ENCODE data around the gene C2CD4C. TPM values are rescaled to one million over a fixed set of nuclear protein-coding genes. Genes with fewer than 3 reads are reported as not detected.

The C2CD4C gene
- total and polyA plus RNA-seq, 10 of the 15 experiments (the other 5 are each of a cell fraction or from before 2014, with no cell fraction given): not detected

DNA sequence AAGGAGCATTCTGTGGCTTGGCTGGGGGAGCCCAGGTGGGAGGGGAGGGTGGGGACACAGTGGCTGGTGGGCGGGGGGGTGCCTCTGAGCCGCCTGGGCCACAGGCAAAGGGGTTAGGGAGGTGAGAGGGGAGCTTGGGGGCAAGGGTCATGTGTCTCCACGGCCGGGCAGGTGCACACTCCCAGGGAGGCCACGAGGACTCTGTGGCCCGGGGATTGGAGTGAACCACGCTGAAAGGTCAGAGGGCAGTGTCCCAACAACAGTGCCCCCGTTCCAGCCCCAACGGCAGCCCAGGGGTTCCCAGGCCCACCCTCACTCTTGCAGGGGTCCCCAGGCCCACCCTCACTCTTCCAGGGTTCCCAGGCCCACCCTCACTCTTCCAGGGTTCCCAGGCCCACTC lies 9.6 kb downstream of the C2CD4C start:
- no peak for FAIRE-seq
- H3K36me3 ChIP-seq (ENCODE audit: control insufficient read depth in 2 of 2, insufficient read depth in 2 of 2, low read length in 1 of 2): no peaks in the 10 kb centered on the region
- RAD21 ChIA-PET (ENCODE audit: unreplicated experiment): no interaction called here
- peaks cover 5% of the 10 kb centered on the region; the same call in 2 of the 3 replicates for H3K9me3 ChIP-seq (replicated peaks; ENCODE audit: control insufficient read depth, insufficient read depth, low read length)
- H4K20me1 ChIP-seq (ENCODE audit: control insufficient read depth, insufficient read depth): no peaks in the 10 kb centered on the region
- DNase-seq (ENCODE audit: low read depth, low spot score): no peak
- no peaks in the 10 kb centered on the region for H3K27me3 ChIP-seq (replicated peaks in 1 of 2; ENCODE audit: control insufficient read depth in 2 of 2, insufficient read depth in 2 of 2, low read length in 1 of 2)
- no peak overlapping the region for H3K4me2 ChIP-seq (ENCODE audit: control insufficient read depth, insufficient read depth)
- no peak overlapping the region for H3K4me3 ChIP-seq
- no peaks in the 10 kb centered on the region for H3K79me2 ChIP-seq (ENCODE audit: control insufficient read depth, insufficient read depth, low read length)
- H2AFZ ChIP-seq (ENCODE audit: control insufficient read depth, low read depth, low read length): no peak overlapping the region
- 15% methylated on average over 5 of the region's 9 CpGs for WGBS (ENCODE audit: insufficient coverage, insufficient replicate concordance, low lambda C conversion rate, missing lambda C conversion rate)
- no peaks in the 10 kb centered on the region for H3K4me1 ChIP-seq (ENCODE audit: control insufficient read depth, insufficient read depth, low read length)
- CTCF ChIA-PET: no interaction called here
- no peak for ATAC-seq
- POLR2A ChIA-PET: no interaction called here
- in situ Hi-C loops (cut with MboI) (no loop called here), intact Hi-C loops (cut with micrococcal nuclease; ENCODE audit: unreplicated experiment) (no loop called here)
- BruUV-seq (replicated peaks): no TSS peak
- no peak overlapping the region for H3K9ac ChIP-seq (ENCODE audit: control insufficient read depth, insufficient read depth, low read length)
- SMC1A ChIA-PET (ENCODE audit: uncharacterized antibody, unreplicated experiment): no interaction called here
- H3K27ac ChIP-seq (ENCODE audit: control insufficient read depth, insufficient read depth): no peak overlapping the region
- TF ChIP-seq BCL11A (IDR thresholded peaks at IDR 0.05; ENCODE audit: low read depth, low read length): no peak
- no peak for TF ChIP-seq ZSCAN29 (IDR thresholded peaks at IDR 0.05)
- no peak for TF ChIP-seq LARP7 (IDR thresholded peaks at IDR 0.05)
- TF ChIP-seq CREB1 (IDR thresholded peaks at IDR 0.05; ENCODE audit: low read depth): no peak
- TF ChIP-seq POU2F2 (IDR thresholded peaks at IDR 0.05; ENCODE audit: borderline replicate concordance, low read depth, low read length): no peak
- TF ChIP-seq NKRF (conservative IDR thresholded peaks at IDR 0.05): no peak
- no peak for TF ChIP-seq SREBF2 (IDR thresholded peaks at IDR 0.05; ENCODE audit: low read length)
- TF ChIP-seq, protein P1, sequence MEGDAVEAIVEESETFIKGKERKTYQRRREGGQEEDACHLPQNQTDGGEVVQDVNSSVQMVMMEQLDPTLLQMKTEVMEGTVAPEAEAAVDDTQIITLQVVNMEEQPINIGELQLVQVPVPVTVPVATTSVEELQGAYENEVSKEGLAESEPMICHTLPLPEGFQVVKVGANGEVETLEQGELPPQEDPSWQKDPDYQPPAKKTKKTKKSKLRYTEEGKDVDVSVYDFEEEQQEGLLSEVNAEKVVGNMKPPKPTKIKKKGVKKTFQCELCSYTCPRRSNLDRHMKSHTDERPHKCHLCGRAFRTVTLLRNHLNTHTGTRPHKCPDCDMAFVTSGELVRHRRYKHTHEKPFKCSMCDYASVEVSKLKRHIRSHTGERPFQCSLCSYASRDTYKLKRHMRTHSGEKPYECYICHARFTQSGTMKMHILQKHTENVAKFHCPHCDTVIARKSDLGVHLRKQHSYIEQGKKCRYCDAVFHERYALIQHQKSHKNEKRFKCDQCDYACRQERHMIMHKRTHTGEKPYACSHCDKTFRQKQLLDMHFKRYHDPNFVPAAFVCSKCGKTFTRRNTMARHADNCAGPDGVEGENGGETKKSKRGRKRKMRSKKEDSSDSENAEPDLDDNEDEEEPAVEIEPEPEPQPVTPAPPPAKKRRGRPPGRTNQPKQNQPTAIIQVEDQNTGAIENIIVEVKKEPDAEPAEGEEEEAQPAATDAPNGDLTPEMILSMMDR (IDR thresholded peaks at IDR 0.05 in 2 of 3, conservative IDR thresholded peaks at IDR 0.05 in 1 of 3; ENCODE audit: control insufficient read depth in 2 of 3, extremely low read depth in 1 of 3, insufficient read depth in 1 of 3, low read depth in 3 of 3, low read length in 3 of 3): no peak
- TF ChIP-seq SKIL (IDR thresholded peaks at IDR 0.05; ENCODE audit: low read depth, poor library complexity, severe bottlenecking): no peak
- no peak for TF ChIP-seq KDM1A (IDR thresholded peaks at IDR 0.05; ENCODE audit: borderline replicate concordance)
- TF ChIP-seq NRF1 (conservative IDR thresholded peaks at IDR 0.05; ENCODE audit: low read depth, low read length): no peak
- TF ChIP-seq FOS (IDR thresholded peaks at IDR 0.05; ENCODE audit: borderline replicate concordance, extremely low read depth, insufficient read length): no peak
- TF ChIP-seq USF2 (IDR thresholded peaks at IDR 0.05; ENCODE audit: borderline replicate concordance, low read depth, low read length): no peak
- no peak for TF ChIP-seq TCF12 (IDR thresholded peaks at IDR 0.05; ENCODE audit: low read depth, low read length)
- TF ChIP-seq, protein P2, sequence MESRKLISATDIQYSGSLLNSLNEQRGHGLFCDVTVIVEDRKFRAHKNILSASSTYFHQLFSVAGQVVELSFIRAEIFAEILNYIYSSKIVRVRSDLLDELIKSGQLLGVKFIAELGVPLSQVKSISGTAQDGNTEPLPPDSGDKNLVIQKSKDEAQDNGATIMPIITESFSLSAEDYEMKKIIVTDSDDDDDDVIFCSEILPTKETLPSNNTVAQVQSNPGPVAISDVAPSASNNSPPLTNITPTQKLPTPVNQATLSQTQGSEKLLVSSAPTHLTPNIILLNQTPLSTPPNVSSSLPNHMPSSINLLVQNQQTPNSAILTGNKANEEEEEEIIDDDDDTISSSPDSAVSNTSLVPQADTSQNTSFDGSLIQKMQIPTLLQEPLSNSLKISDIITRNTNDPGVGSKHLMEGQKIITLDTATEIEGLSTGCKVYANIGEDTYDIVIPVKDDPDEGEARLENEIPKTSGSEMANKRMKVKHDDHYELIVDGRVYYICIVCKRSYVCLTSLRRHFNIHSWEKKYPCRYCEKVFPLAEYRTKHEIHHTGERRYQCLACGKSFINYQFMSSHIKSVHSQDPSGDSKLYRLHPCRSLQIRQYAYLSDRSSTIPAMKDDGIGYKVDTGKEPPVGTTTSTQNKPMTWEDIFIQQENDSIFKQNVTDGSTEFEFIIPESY (IDR thresholded peaks at IDR 0.05): no peak
- no peak for TF ChIP-seq ZNF24 (IDR thresholded peaks at IDR 0.05)
- TF ChIP-seq PAX5 (IDR thresholded peaks at IDR 0.05; ENCODE audit: borderline replicate concordance, low read depth, low read length): no peak
- TF ChIP-seq RELA (IDR thresholded peaks at IDR 0.05; ENCODE audit: borderline replicate concordance, partially characterized antibody): no peak
